Natural killer cell (primary cell): ENCODE data around the gene FSIP1. TPM values are rescaled to one million over a fixed set of nuclear protein-coding genes. Genes with fewer than 3 reads are reported as not detected.

Experiments
- ATAC-seq, 3 donors: fragments of 150-1000 bp in 2 of 3; fragments of 200-7000 bp in 1 of 3; cut with Tn5 transposase; 1 replicate in 1 of 3; 2 replicates in 2 of 3; pipeline ENCODE4 v1.10.0; 2021; ENCODE audit warnings: mild to moderate bottlenecking in 2 of 3, moderate library complexity in 2 of 3
- DNase-seq, 2 donors: peaks; one replicate each; pipeline versions ENCODE4 v3.0.0 to v3.0.0-alpha.2; 2013 to 2021; ENCODE audit warnings: mixed read lengths in 1 of 2
- H3K27ac ChIP-seq: one replicate; pipeline ENCODE4 v1.5.1; 2013; ENCODE audit warnings: mild to moderate bottlenecking, low read length
- H3K27me3 ChIP-seq: one replicate; pipeline ENCODE4 v1.6.1; 2013; ENCODE audit warnings: low read length; ENCODE audit not compliant: control insufficient read depth, insufficient read depth
- H3K36me3 ChIP-seq: one replicate; pipeline ENCODE4 v1.6.1; 2013; ENCODE audit warnings: low read length; ENCODE audit not compliant: control insufficient read depth, insufficient read depth
- H3K4me1 ChIP-seq: one replicate; pipeline ENCODE4 v1.6.1; 2013; ENCODE audit warnings: low read length; ENCODE audit not compliant: control insufficient read depth, insufficient read depth
- H3K4me3 ChIP-seq: one replicate; pipeline ENCODE4 v1.5.1; 2013; ENCODE audit warnings: low read length
- H3K9me3 ChIP-seq: one replicate; pipeline ENCODE4 v1.6.1; 2013; ENCODE audit warnings: low read length; ENCODE audit not compliant: control insufficient read depth, insufficient read depth
- H3K27ac Mint-ChIP-seq, 2 donors: one replicate each; pipeline ENCODE4 v1.8.0; 2022; ENCODE audit warnings: mild to moderate bottlenecking in 2 of 2, mixed read lengths in 2 of 2, moderate library complexity in 1 of 2
- H3K27me3 Mint-ChIP-seq, 2 donors: one replicate each; pipeline ENCODE4 v1.8.0; 2022; ENCODE audit warnings: low read depth in 2 of 2, mixed read lengths in 2 of 2
- H3K36me3 Mint-ChIP-seq: one replicate; pipeline ENCODE4 v1.8.0; 2022; ENCODE audit warnings: mixed read lengths
- H3K4me1 Mint-ChIP-seq, 2 donors: one replicate each; pipeline ENCODE4 v1.8.0; 2022; ENCODE audit warnings: mixed read lengths in 2 of 2
- H3K4me3 Mint-ChIP-seq: one replicate; pipeline ENCODE4 v1.8.0; 2022; ENCODE audit warnings: mild to moderate bottlenecking, moderate library complexity, mixed read lengths
- H3K9me3 Mint-ChIP-seq, 2 donors: one replicate each; pipeline ENCODE4 v1.8.0; 2022; ENCODE audit warnings: mixed read lengths in 2 of 2
- CTCF ChIP-seq: fragments of 200-600 bp; IDR thresholded peaks from one replicate; pipeline ENCODE4 v1.8.0; 2022; ENCODE audit warnings: antibody characterized with exemption
- WGBS: methylation state at CpG from one replicate; pipeline ENCODE4 v1.1.7; 2013; ENCODE audit warnings: missing lambda C conversion rate; ENCODE audit not compliant: insufficient coverage; 5-methylcytosine and 5-hydroxymethylcytosine counted together
- intact Hi-C: fragments of 100-400 bp; cut with micrococcal nuclease; formaldehyde crosslinking; loops from one replicate; pipeline ENCODE4 v1.14.2; 2022
- total RNA-seq, 4 donors: library from RNA; stranded (reverse); fragments of 120-200 nt in 1 of 4; gene quantifications; one replicate each; pipeline versions ENCODE4 v1.2.3 to v1.2.4, GENCODE V29; 2013 to 2022

Gene FSIP1
- total RNA-seq, 3 donors from 2014 or later (not counting 1 experiment from before 2014, with no cell fraction given) = 1.1 to 2.3 (median 1.8) TPM

- Histone ChIP-seq H3K36me3 (no peaks in the 10 kb centered on the region), H3K27ac (peak overlapping the region; percentile 76), H3K9me3 (peaks cover 1% of the 10 kb centered on the region), H3K4me3 (no peak overlapping the region), H3K27me3 (no peaks in the 10 kb centered on the region), H3K4me1 (peaks cover 39% of the 10 kb centered on the region)
- peaks cover 58 to 79% of the 10 kb centered on the region in 2 donors for H3K4me1 Mint-ChIP-seq
- no peak for TF ChIP-seq CTCF
- ATAC-seq (no peak), DNase-seq (no peak)
- no peaks in the 10 kb centered on the region for H3K27me3 Mint-ChIP-seq
- H3K36me3 Mint-ChIP-seq = peaks cover 13% of the 10 kb centered on the region
- H3K4me3 Mint-ChIP-seq = no peak overlapping the region
- intact Hi-C loops = loop anchor here (5.0 to 10.0 kb wide), 2 partner anchors 136 to 1046 kb away; no protein-coding TSS in a partner anchor
- peak overlapping the region; percentile 100 for H3K27ac Mint-ChIP-seq
- peaks cover 3% of the 10 kb centered on the region in 2 donors for H3K9me3 Mint-ChIP-seq
- WGBS = 58% methylated on average over 1 of the region's 1 CpG
Measured at GRCh38 chr15:39621210-39621609, 161.4 kb downstream of the FSIP1 start.

- intact Hi-C loops = no loop called here
- no peak for DNase-seq
- Histone ChIP-seq H3K27me3 (no peaks in the 10 kb centered on the region), H3K4me1 (peaks cover 12% of the 10 kb centered on the region), H3K4me3 (no peak overlapping the region), H3K27ac (no peak overlapping the region), H3K36me3 (no peaks in the 10 kb centered on the region), H3K9me3 (no peaks in the 10 kb centered on the region)
- WGBS = 75% methylated on average over 2 of the region's 3 CpGs
- Mint-ChIP-seq H3K36me3 (peaks cover 17% of the 10 kb centered on the region), H3K4me1 (peaks cover 42 to 56% of the 10 kb centered on the region in 2 donors), H3K27me3 (no peaks in the 10 kb centered on the region), H3K4me3 (no peak overlapping the region), H3K27ac (peak overlapping the region in 1 of 2 donors; percentile 12), H3K9me3 (peaks cover 3 to 6% of the 10 kb centered on the region in 2 donors)
- TF ChIP-seq CTCF = no peak
- ATAC-seq = no peak
Measured at GRCh38 chr15:39618063-39618823, 164.4 kb downstream of the FSIP1 start.

DNA sequence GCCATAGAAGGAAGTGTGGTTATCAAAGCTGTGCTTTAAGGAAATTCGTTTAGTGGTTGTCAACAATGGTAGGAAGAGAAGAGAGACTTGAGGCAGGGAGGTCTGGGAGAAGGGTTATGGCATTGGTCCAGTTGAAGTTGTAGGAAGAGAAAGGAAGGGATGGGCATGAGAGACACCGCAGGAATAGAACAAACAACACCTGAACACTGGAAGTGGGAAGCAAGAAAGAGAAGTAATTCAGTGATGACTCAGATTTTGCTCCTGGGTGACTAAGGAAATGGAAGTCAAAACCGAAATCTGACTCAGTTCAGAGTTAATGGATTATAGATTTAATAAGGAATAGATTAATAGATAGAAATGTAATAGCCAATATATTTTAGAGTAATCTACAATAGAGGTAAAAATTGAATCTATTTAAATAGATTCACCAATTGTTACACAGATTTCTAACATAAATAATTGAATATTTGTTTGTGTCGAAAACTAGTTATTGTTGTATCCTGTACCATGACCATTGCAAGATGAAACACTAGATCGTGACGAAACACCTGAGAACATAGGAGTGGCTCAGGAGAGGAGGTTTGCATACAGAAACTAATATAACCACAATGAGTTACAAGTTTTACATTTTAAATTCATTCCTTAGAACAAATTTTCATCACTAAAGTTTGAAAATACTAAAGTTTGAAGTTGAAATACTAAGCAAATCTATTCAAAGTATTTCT is 165.7 kb downstream of the FSIP1 start:
- no peak overlapping the region for H3K27ac ChIP-seq
- Mint-ChIP-seq H3K4me1 (peaks cover 30 to 42% of the 10 kb centered on the region in 2 donors), H3K27me3 (no peaks in the 10 kb centered on the region), H3K9me3 (peaks cover 3 to 11% of the 10 kb centered on the region in 2 donors), H3K36me3 (peaks cover 26% of the 10 kb centered on the region), H3K4me3 (no peak overlapping the region), H3K27ac (peak overlapping the region in 1 of 2 donors; percentile 14)
- H3K36me3 ChIP-seq = no peaks in the 10 kb centered on the region
- H3K9me3 ChIP-seq = no peaks in the 10 kb centered on the region
- DNase-seq = no peak
- no peak for ATAC-seq
- intact Hi-C loops = no loop called here
- no peak overlapping the region for H3K4me3 ChIP-seq
- peaks cover 5% of the 10 kb centered on the region for H3K4me1 ChIP-seq
- no peak for TF ChIP-seq CTCF
- WGBS = 94% methylated on average over 6 of the region's 6 CpGs
- no peaks in the 10 kb centered on the region for H3K27me3 ChIP-seq
